ENCODE measurements around the gene ELP6. TPM values are rescaled to one million over a fixed set of nuclear protein-coding genes. Genes with fewer than 3 reads are reported as not detected.

The ELP6 gene
- total and polyA plus RNA-seq, 9 of the 15 experiments (the other 6 are each of a cell fraction or from before 2014, with no cell fraction given), result 76.9 to 198 (median 83.3) TPM

- TF ChIP-seq CTBP1 (IDR thresholded peaks at IDR 0.05; ENCODE audit: borderline replicate concordance) (peak; percentile 66), TCF15 (CRISPR knock-in tag; IDR thresholded peaks at IDR 0.05) (no peak), MAZ (CRISPR knock-in tag; conservative IDR thresholded peaks at IDR 0.05 in 1 of 2, IDR thresholded peaks at IDR 0.05 in 1 of 2) (no peak), STAT5A (IDR thresholded peaks at IDR 0.05; ENCODE audit: borderline replicate concordance, low read length) (peak; percentile 46), ZNF121 (CRISPR knock-in tag; conservative IDR thresholded peaks at IDR 0.05) (no peak), SREBF1 (IDR thresholded peaks at IDR 0.05; ENCODE audit: borderline replicate concordance, low read depth, low read length) (no peak), CBFA2T3 (IDR thresholded peaks at IDR 0.05) (peak; percentile 93), RNF2 (IDR thresholded peaks at IDR 0.05) (no peak), STAT5B (CRISPR knock-in tag; IDR thresholded peaks at IDR 0.05) (no peak), MNT (conservative IDR thresholded peaks at IDR 0.05) (0 out of 4 replicates have a peak, but pooled peaks of 1 of the 2 experiments have one; percentile 16), ZNF785 (CRISPR knock-in tag; IDR thresholded peaks at IDR 0.05) (no peak), FOXA3 (CRISPR knock-in tag; conservative IDR thresholded peaks at IDR 0.05 in 1 of 2, IDR thresholded peaks at IDR 0.05 in 1 of 2) (peak; percentile 61 to 97), TEAD1 (CRISPR knock-in tag; IDR thresholded peaks at IDR 0.05) (no peak), ZKSCAN1 (IDR thresholded peaks at IDR 0.05; ENCODE audit: low read depth, low read length) (no peak), NR2F6 (CRISPR knock-in tag; IDR thresholded peaks at IDR 0.05) (no peak), NFIC (IDR thresholded peaks at IDR 0.05) (peak; percentile 63), MAX (CRISPR knock-in tag; IDR thresholded peaks at IDR 0.05) (no peak), MBD2 (IDR thresholded peaks at IDR 0.05; ENCODE audit: borderline replicate concordance, low read depth) (no peak), ZBTB2 (IDR thresholded peaks at IDR 0.05) (no peak), BCOR (IDR thresholded peaks at IDR 0.05) (no peak), ZSCAN32 (CRISPR knock-in tag; IDR thresholded peaks at IDR 0.05) (no peak), KLF16 (IDR thresholded peaks at IDR 0.05) (no peak; the same call in 1 of the 2 replicates), NR2C2 (CRISPR knock-in tag; IDR thresholded peaks at IDR 0.05) (no peak), NR2C2 (tag; IDR thresholded peaks at IDR 0.05) (no peak), SIN3B (IDR thresholded peaks at IDR 0.05; ENCODE audit: low read depth) (no peak), THRAP3 (IDR thresholded peaks at IDR 0.05; ENCODE audit: borderline replicate concordance) (no peak), SRSF3 (IDR thresholded peaks at IDR 0.05; ENCODE audit: insufficient read depth, low read length) (no peak), ZNF707 (CRISPR knock-in tag; conservative IDR thresholded peaks at IDR 0.05) (no peak), POLR2G (IDR thresholded peaks at IDR 0.05; ENCODE audit: low read depth, low read length) (no peak), ILK (tag; IDR thresholded peaks at IDR 0.05; ENCODE audit: borderline replicate concordance, low read depth) (no peak)
Observed at GRCh38 chr3:47533996-47534454, 20.5 kb upstream of the ELP6 start (continued).
